Smooth muscle cell (in vitro differentiated cells): ENCODE measurements around the gene MYDGF. TPM values are rescaled to one million over a fixed set of nuclear protein-coding genes. Genes with fewer than 3 reads are reported as not detected.

Experiments
- DNase-seq: peaks from one replicate; lab custom pipeline; 2025; ENCODE audit not compliant: unreplicated experiment; lab: John Stamatoyannopoulos, UW
- H2AFZ ChIP-seq: fragments of 200-600 bp; sonication (generic); 2 replicates; pipeline ENCODE4 v1.6.0; 2016; ENCODE audit warnings: antibody characterized with exemption, low read depth, mild to moderate bottlenecking
- H3F3A ChIP-seq: fragments of 200-600 bp; sonication (generic); 2 replicates; pipeline ENCODE4 v1.6.0; 2017; ENCODE audit warnings: antibody characterized with exemption, low read depth
- H3K27ac ChIP-seq: fragments of 200-600 bp; sonication (generic); 2 replicates; pipeline ENCODE4 v1.5.1; 2016; ENCODE audit warnings: low read depth, mild to moderate bottlenecking
- H3K27me3 ChIP-seq: fragments of 200-600 bp; sonication (generic); 2 replicates; pipeline ENCODE4 v1.6.1; 2016; ENCODE audit warnings: low read depth, mild to moderate bottlenecking
- H3K36me3 ChIP-seq: fragments of 200-600 bp; sonication (generic); 2 replicates; pipeline ENCODE4 v1.5.1; 2016; ENCODE audit warnings: low read depth
- H3K4me1 ChIP-seq: fragments of 200-600 bp; sonication (generic); 2 replicates; pipeline ENCODE4 v1.5.1; 2016; ENCODE audit warnings: low read depth
- H3K4me2 ChIP-seq: fragments of 200-600 bp; sonication (generic); 2 replicates; pipeline ENCODE4 v1.6.0; 2016; ENCODE audit warnings: mild to moderate bottlenecking
- H3K4me3 ChIP-seq: fragments of 200-600 bp; sonication (generic); 2 replicates; pipeline ENCODE4 v1.5.1; 2016; ENCODE audit warnings: mild to moderate bottlenecking
- H3K79me2 ChIP-seq: fragments of 200-600 bp; sonication (generic); 2 replicates; pipeline ENCODE4 v1.6.0; 2016; ENCODE audit warnings: low read depth, mild to moderate bottlenecking
- H3K9ac ChIP-seq: fragments of 200-600 bp; sonication (generic); 2 replicates; pipeline ENCODE4 v1.6.0; 2016; ENCODE audit warnings: low read depth
- H3K9me3 ChIP-seq: fragments of 200-600 bp; sonication (generic); replicated peaks from 2 replicates; pipeline ENCODE4 v1.5.1; 2016; ENCODE audit warnings: low read depth
- H4K20me1 ChIP-seq: fragments of 200-600 bp; sonication (generic); 2 replicates; pipeline ENCODE4 v1.6.0; 2016; ENCODE audit warnings: low read depth
- CTCF ChIP-seq: fragments of 200-600 bp; sonication (generic); IDR thresholded peaks from 2 replicates; pipeline ENCODE4 v1.5.1; 2017; ENCODE audit warnings: borderline replicate concordance, mild to moderate bottlenecking, antibody characterized with exemption; ENCODE audit not compliant: insufficient read depth, poor library complexity, severe bottlenecking
- WGBS: methylation state at CpG from one replicate; pipeline ENCODE4 v1.1.7; 2016; ENCODE audit warnings: low lambda C conversion rate; 5-methylcytosine and 5-hydroxymethylcytosine counted together
- polyA plus RNA-seq: library from polyadenylated mRNA; unstranded; fragments of >200 nt; fragmentation: Nextera tagmentation; extraction: Ambion mirVana; gene quantifications from 2 replicates; pipeline ENCODE4 v1.2.1, GENCODE V29; 2016
- total RNA-seq: library from RNA; depleted of rRNA; stranded (reverse); fragments of >200 nt; gene quantifications from 2 replicates; pipeline ENCODE4 v1.2.3, GENCODE V29; 2014

The MYDGF gene
- total and polyA plus RNA-seq, 2 experiments from 2014 or later: 188 to 680 TPM

- H3K36me3 ChIP-seq: no peaks in the 10 kb centered on the region
- WGBS: over 99% methylated on average over 35 of the region's 44 CpGs
- no peak for TF ChIP-seq CTCF
- H2AFZ ChIP-seq: no peak overlapping the region
- H3K9ac ChIP-seq: no peak overlapping the region
- no peak for DNase-seq
- no peaks in the 10 kb centered on the region for H3K27me3 ChIP-seq
- H3K4me2 ChIP-seq: no peak overlapping the region
- H3K79me2 ChIP-seq: no peaks in the 10 kb centered on the region
- no peak overlapping the region for H3K27ac ChIP-seq
- no peaks in the 10 kb centered on the region for H3K4me1 ChIP-seq
- no peaks in the 10 kb centered on the region for H3F3A ChIP-seq
- no peak overlapping the region for H3K4me3 ChIP-seq
- H3K9me3 ChIP-seq: no peaks in the 10 kb centered on the region
- H4K20me1 ChIP-seq: no peaks in the 10 kb centered on the region
Observed at GRCh38 chr19:4652075-4652474, 18.1 kb downstream of the MYDGF start.

GRCh38 chr19:4650159-4650558 is 20.0 kb downstream of the MYDGF start:
- no peaks in the 10 kb centered on the region for H3K9me3 ChIP-seq
- H3F3A ChIP-seq: no peaks in the 10 kb centered on the region
- 100% methylated on average over 2 of the region's 2 CpGs for WGBS
- H3K4me1 ChIP-seq: no peaks in the 10 kb centered on the region
- H3K27me3 ChIP-seq: no peaks in the 10 kb centered on the region
- H3K36me3 ChIP-seq: no peaks in the 10 kb centered on the region
- no peak overlapping the region for H2AFZ ChIP-seq
- no peaks in the 10 kb centered on the region for H3K79me2 ChIP-seq
- no peak overlapping the region for H3K4me3 ChIP-seq
- no peak for TF ChIP-seq CTCF
- H3K9ac ChIP-seq: no peak overlapping the region
- no peak overlapping the region for H3K4me2 ChIP-seq
- no peak overlapping the region for H3K27ac ChIP-seq
- no peak for DNase-seq
- no peaks in the 10 kb centered on the region for H4K20me1 ChIP-seq

- Histone ChIP-seq H3K27me3 (no peaks in the 10 kb centered on the region), H2AFZ (no peak overlapping the region), H3K9ac (no peak overlapping the region), H3K27ac (no peak overlapping the region), H3K36me3 (no peaks in the 10 kb centered on the region), H3K4me2 (no peak overlapping the region), H3K4me1 (no peaks in the 10 kb centered on the region), H3K9me3 (no peaks in the 10 kb centered on the region), H3F3A (no peaks in the 10 kb centered on the region), H4K20me1 (no peaks in the 10 kb centered on the region), H3K4me3 (no peak overlapping the region), H3K79me2 (no peaks in the 10 kb centered on the region)
- TF ChIP-seq CTCF: no peak
- WGBS: 94% methylated on average over 17 of the region's 19 CpGs
- DNase-seq: no peak
Observed at GRCh38 chr19:4649392-4650047, 20.6 kb downstream of the MYDGF start.
